HEK293 (cell line): ENCODE results near the gene HOXA10.

Experiments
- BCL11A ChIP-seq: fragments of 450-650 bp; formaldehyde crosslinking; IDR thresholded peaks from 2 replicates; pipeline ENCODE4 v1.5.1; 2016; ENCODE audit warnings: low read depth, missing biosample characterization, missing genetic modification characterization
- BCL11B ChIP-seq: fragments of 450-650 bp; formaldehyde crosslinking; IDR thresholded peaks from 2 replicates; pipeline ENCODE4 v1.5.1; 2016; ENCODE audit warnings: low read depth, missing biosample characterization, missing genetic modification characterization
- GFI1B ChIP-seq: fragments of 450-650 bp; formaldehyde crosslinking; IDR thresholded peaks from 2 replicates; pipeline ENCODE4 v1.5.1; 2016; ENCODE audit warnings: missing biosample characterization, missing genetic modification characterization
- GLIS1 ChIP-seq: fragments of 450-650 bp; formaldehyde crosslinking; IDR thresholded peaks from 2 replicates; pipeline ENCODE4 v1.5.1; 2016; ENCODE audit warnings: missing biosample characterization, missing genetic modification characterization
- IKZF3 ChIP-seq: fragments of 450-650 bp; IDR thresholded peaks from 2 replicates; pipeline ENCODE4 v1.5.0; 2018; ENCODE audit warnings: missing biosample characterization, mild to moderate bottlenecking, missing genetic modification characterization, moderate library complexity
- INSM2 ChIP-seq: fragments of 450-650 bp; formaldehyde crosslinking; IDR thresholded peaks from 2 replicates; pipeline ENCODE4 v1.5.1; 2016; ENCODE audit warnings: missing biosample characterization, missing genetic modification characterization
- KLF16 ChIP-seq: fragments of 450-650 bp; formaldehyde crosslinking; IDR thresholded peaks from 2 replicates; pipeline ENCODE4 v1.5.1; 2017; ENCODE audit warnings: missing biosample characterization, missing genetic modification characterization
- KLF7 ChIP-seq: fragments of 450-650 bp; formaldehyde crosslinking; IDR thresholded peaks from 2 replicates; pipeline ENCODE4 v1.5.1; 2016; ENCODE audit warnings: missing biosample characterization, missing genetic modification characterization, borderline replicate concordance
- KLF8 ChIP-seq: fragments of 450-650 bp; formaldehyde crosslinking; IDR thresholded peaks from 2 replicates; pipeline ENCODE4 v1.5.1; 2016; ENCODE audit warnings: missing biosample characterization, missing genetic modification characterization
- MEIS1 ChIP-seq: sonication (generic); formaldehyde crosslinking; IDR thresholded peaks from 2 replicates; pipeline ENCODE4 v1.8.1; 2022; ENCODE audit warnings: missing genetic modification reagents, mild to moderate bottlenecking, borderline replicate concordance
- SP3 ChIP-seq: fragments of 450-650 bp; formaldehyde crosslinking; IDR thresholded peaks from 2 replicates; pipeline ENCODE4 v1.5.1; 2016; ENCODE audit warnings: missing biosample characterization, missing genetic modification characterization
- ZBTB10 ChIP-seq: fragments of 450-650 bp; formaldehyde crosslinking; IDR thresholded peaks from 2 replicates; pipeline ENCODE4 v1.5.1; 2016; ENCODE audit warnings: missing biosample characterization, missing genetic modification characterization
- ZBTB17 ChIP-seq: fragments of 450-650 bp; formaldehyde crosslinking; IDR thresholded peaks from 2 replicates; pipeline ENCODE4 v1.5.1; 2016; ENCODE audit warnings: missing biosample characterization, missing genetic modification characterization
- ZBTB20 ChIP-seq: fragments of 450-650 bp; formaldehyde crosslinking; IDR thresholded peaks from 2 replicates; pipeline ENCODE4 v1.5.1; 2016; ENCODE audit warnings: missing biosample characterization, missing genetic modification characterization
- ZFHX2 ChIP-seq: fragments of 450-650 bp; formaldehyde crosslinking; conservative IDR thresholded peaks from 2 replicates; pipeline ENCODE4 v1.5.1; 2016; ENCODE audit warnings: missing biosample characterization, missing genetic modification characterization
- ZIC2 ChIP-seq: fragments of 450-650 bp; formaldehyde crosslinking; IDR thresholded peaks from 2 replicates; pipeline ENCODE4 v1.5.1; 2016; ENCODE audit warnings: missing biosample characterization, missing genetic modification characterization
- ZNF23 ChIP-seq: fragments of 450-650 bp; formaldehyde crosslinking; IDR thresholded peaks from 2 replicates; pipeline ENCODE4 v1.5.1; 2016; ENCODE audit warnings: missing biosample characterization, missing genetic modification characterization, borderline replicate concordance
- ZNF24 ChIP-seq: fragments of 450-650 bp; formaldehyde crosslinking; IDR thresholded peaks from 2 replicates; pipeline ENCODE4 v1.5.1; 2016; ENCODE audit warnings: missing biosample characterization, missing genetic modification characterization
- ZNF335 ChIP-seq: fragments of 450-650 bp; formaldehyde crosslinking; conservative IDR thresholded peaks from 2 replicates; pipeline ENCODE4 v1.5.1; 2016; ENCODE audit warnings: missing biosample characterization, missing genetic modification characterization
- ZNF366 ChIP-seq: fragments of 450-650 bp; formaldehyde crosslinking; conservative IDR thresholded peaks from 2 replicates; pipeline ENCODE4 v1.5.1; 2016; ENCODE audit warnings: missing biosample characterization, missing genetic modification characterization
- ZNF398 ChIP-seq: fragments of 450-650 bp; formaldehyde crosslinking; IDR thresholded peaks from 2 replicates; pipeline ENCODE4 v1.5.1; 2017; ENCODE audit warnings: missing biosample characterization, missing genetic modification characterization
- ZNF580 ChIP-seq: fragments of 450-650 bp; formaldehyde crosslinking; IDR thresholded peaks from 2 replicates; pipeline ENCODE4 v1.5.1; 2016; ENCODE audit warnings: missing biosample characterization, missing genetic modification characterization
- ZNF585B ChIP-seq: fragments of 450-650 bp; formaldehyde crosslinking; IDR thresholded peaks from 2 replicates; pipeline ENCODE4 v1.5.1; 2016; ENCODE audit warnings: missing biosample characterization, missing genetic modification characterization
- ZNF621 ChIP-seq: fragments of 450-650 bp; formaldehyde crosslinking; IDR thresholded peaks from 2 replicates; pipeline ENCODE4 v1.5.1; 2017; ENCODE audit warnings: missing biosample characterization, missing genetic modification characterization
- ZNF660 ChIP-seq: fragments of 450-650 bp; IDR thresholded peaks from 2 replicates; pipeline ENCODE4 v1.5.1; 2018; ENCODE audit warnings: missing biosample characterization, mild to moderate bottlenecking, missing genetic modification characterization
- ZNF670 ChIP-seq: fragments of 450-650 bp; formaldehyde crosslinking; IDR thresholded peaks from 2 replicates; pipeline ENCODE4 v1.5.1; 2016; ENCODE audit warnings: missing biosample characterization, missing genetic modification characterization, low read depth
- ZNF707 ChIP-seq: fragments of 450-650 bp; formaldehyde crosslinking; IDR thresholded peaks from 2 replicates; pipeline ENCODE4 v1.5.1; 2016; ENCODE audit warnings: missing biosample characterization, missing genetic modification characterization
- ZNF843 ChIP-seq: fragments of 450-650 bp; formaldehyde crosslinking; IDR thresholded peaks from 2 replicates; pipeline ENCODE4 v1.5.1; 2016; ENCODE audit warnings: missing biosample characterization, missing genetic modification characterization
- TF ChIP-seq, protein P1 (sequence below): fragments of 450-650 bp; formaldehyde crosslinking; optimal IDR thresholded peaks from 2 replicates; pipeline ENCODE3; 2016; ENCODE audit warnings: missing biosample characterization, mild to moderate bottlenecking, missing genetic modification characterization
- TF ChIP-seq, protein P2 (sequence below): fragments of 450-650 bp; formaldehyde crosslinking; IDR thresholded peaks from 2 replicates; pipeline ENCODE4 v1.5.1; 2017; ENCODE audit warnings: missing biosample characterization, mild to moderate bottlenecking, missing genetic modification characterization, moderate library complexity

HOXA10 gene

DNA sequence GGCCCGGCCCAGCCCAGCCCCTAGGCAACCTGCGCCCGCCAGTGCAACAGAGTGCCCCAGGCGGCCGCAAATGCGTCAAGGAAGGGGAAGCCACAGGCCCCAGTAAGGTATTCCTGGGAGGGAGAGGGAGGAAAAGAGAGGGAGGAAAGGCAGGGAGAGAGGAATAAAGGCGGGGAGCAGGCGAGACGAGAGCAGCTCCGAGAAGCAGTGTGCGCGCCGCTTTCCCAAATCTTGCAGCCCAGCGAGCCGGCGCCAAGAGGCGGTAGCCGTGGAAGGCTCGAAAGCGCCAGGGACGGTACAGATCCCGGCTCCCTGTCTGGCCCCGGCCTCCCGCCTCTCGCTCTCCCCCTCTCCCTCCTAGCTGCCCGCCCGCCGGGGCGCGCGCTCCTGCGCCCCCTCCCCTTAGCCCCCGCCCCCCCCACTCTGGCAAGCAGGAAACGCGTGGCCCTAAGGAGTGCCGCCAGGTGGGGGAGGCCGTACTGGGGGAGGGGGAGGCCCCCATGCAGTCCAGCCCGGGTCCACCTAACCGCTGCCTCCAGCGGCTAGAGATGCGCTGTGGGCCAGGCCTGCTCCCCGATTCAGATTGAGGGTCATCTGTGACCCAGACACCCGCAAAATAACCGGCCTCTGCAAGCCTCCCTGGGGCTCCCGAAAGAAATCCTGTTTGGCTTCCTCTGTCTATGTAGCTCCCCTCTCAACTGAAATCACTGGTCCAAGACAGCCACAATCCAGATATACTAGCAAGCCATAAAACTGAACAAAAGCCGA, 4.3 kb downstream of the HOXA10 start (continued):
- TF ChIP-seq ZNF670 (tag by site-specific recombination) = no peak
- peak; percentile 79 for TF ChIP-seq GFI1B (tag by site-specific recombination)
- no peak for TF ChIP-seq ZNF580 (tag by site-specific recombination)
- TF ChIP-seq ZNF23 (tag by site-specific recombination) = no peak
- TF ChIP-seq ZBTB20 (tag by site-specific recombination) = no peak
- peak; percentile 55 for TF ChIP-seq ZNF335 (tag by site-specific recombination)
- peak; percentile 70 for TF ChIP-seq ZNF366 (tag by site-specific recombination)
- TF ChIP-seq ZNF621 (tag by site-specific recombination) = no peak
- TF ChIP-seq INSM2 (tag by site-specific recombination) = no peak
- no peak for TF ChIP-seq ZNF707 (tag by site-specific recombination)
- TF ChIP-seq ZIC2 (tag by site-specific recombination) = no peak
- TF ChIP-seq, protein P1, sequence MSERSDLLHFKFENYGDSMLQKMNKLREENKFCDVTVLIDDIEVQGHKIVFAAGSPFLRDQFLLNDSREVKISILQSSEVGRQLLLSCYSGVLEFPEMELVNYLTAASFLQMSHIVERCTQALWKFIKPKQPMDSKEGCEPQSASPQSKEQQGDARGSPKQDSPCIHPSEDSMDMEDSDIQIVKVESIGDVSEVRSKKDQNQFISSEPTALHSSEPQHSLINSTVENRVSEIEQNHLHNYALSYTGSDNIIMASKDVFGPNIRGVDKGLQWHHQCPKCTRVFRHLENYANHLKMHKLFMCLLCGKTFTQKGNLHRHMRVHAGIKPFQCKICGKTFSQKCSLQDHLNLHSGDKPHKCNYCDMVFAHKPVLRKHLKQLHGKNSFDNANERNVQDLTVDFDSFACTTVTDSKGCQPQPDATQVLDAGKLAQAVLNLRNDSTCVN (tag by site-specific recombination) = peak; percentile 69
- peak; percentile 86 for TF ChIP-seq ZNF398 (tag by site-specific recombination)
- no peak for TF ChIP-seq ZNF660 (tag by site-specific recombination)
- TF ChIP-seq SP3 (tag by site-specific recombination) = 0 out of 2 replicates have a peak, but pooled peaks have one; percentile 19
- TF ChIP-seq ZNF843 (tag by site-specific recombination) = peak; percentile 20; the same call in 1 of the 2 replicates
- 0 out of 2 replicates have a peak, but pooled peaks have one; percentile 11 for TF ChIP-seq ZFHX2 (tag by site-specific recombination)
- TF ChIP-seq KLF16 (tag by site-specific recombination) = 0 out of 2 replicates have a peak, but pooled peaks have one; percentile 12
- peak; percentile 63 for TF ChIP-seq IKZF3 (tag by site-specific recombination)
- TF ChIP-seq KLF8 (tag by site-specific recombination) = peak; percentile 77
- TF ChIP-seq BCL11A (tag by site-specific recombination) = peak; percentile 65; the same call in 1 of the 2 replicates
- TF ChIP-seq, protein P2, sequence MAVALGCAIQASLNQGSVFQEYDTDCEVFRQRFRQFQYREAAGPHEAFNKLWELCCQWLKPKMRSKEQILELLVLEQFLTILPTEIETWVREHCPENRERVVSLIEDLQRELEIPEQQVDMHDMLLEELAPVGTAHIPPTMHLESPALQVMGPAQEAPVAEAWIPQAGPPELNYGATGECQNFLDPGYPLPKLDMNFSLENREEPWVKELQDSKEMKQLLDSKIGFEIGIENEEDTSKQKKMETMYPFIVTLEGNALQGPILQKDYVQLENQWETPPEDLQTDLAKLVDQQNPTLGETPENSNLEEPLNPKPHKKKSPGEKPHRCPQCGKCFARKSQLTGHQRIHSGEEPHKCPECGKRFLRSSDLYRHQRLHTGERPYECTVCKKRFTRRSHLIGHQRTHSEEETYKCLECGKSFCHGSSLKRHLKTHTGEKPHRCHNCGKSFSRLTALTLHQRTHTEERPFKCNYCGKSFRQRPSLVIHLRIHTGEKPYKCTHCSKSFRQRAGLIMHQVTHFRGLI (tag by site-specific recombination) = no peak
- TF ChIP-seq ZBTB10 (tag by site-specific recombination) = peak; percentile 61; the same call in 1 of the 2 replicates
- no peak for TF ChIP-seq ZNF585B (tag by site-specific recombination)
- 0 out of 2 replicates have a peak, but pooled peaks have one; percentile 33 for TF ChIP-seq KLF7 (tag by site-specific recombination)
- peak; percentile 58; the same call in 1 of the 2 replicates for TF ChIP-seq BCL11B
- no peak for TF ChIP-seq MEIS1 (CRISPR knock-in tag)
- peak; percentile 53; the same call in 1 of the 2 replicates for TF ChIP-seq ZBTB17
- TF ChIP-seq GLIS1 (tag by site-specific recombination) = peak; percentile 72
- TF ChIP-seq ZNF24 (tag by site-specific recombination) = no peak
